ENCODE measurements around the gene RNF220.

DNA sequence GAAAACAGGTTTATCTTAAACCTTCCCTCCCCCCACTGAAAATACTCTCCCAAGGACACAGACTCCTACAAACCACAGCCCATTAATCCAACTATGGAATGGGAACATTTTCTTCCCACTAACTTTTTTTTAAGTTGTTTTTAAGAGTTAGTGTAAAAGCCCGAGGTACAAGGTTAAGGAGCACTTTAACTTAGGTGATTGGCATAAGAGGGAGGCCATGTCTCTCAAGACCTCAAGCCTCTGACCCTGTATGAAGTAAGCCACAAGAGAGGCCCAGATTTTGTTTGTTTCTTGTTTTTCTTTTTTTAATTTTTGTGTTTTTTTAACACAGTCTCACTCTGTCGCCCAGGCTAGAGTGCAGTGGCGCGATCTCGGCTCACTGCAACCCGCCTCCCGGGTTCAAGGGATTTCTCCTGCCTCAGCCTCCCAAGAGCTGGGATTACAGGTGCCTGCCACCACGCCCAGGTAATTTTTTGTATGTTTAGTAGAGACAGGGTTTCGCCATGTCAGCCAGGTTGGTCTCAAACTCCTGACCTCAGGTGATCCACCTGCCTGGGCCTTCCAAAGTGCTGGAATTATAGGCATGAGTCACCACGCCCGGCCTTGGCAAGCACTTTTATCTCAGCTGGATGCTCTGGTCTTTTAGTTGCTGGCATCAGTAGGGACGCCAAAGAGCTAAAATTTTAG is 283.8 kb downstream of the RNF220 start:
- no peak for TF ChIP-seq ZFP36 (IDR thresholded peaks at IDR 0.05; ENCODE audit: low read depth, low read length, partially characterized antibody)
- TF ChIP-seq, protein P1, sequence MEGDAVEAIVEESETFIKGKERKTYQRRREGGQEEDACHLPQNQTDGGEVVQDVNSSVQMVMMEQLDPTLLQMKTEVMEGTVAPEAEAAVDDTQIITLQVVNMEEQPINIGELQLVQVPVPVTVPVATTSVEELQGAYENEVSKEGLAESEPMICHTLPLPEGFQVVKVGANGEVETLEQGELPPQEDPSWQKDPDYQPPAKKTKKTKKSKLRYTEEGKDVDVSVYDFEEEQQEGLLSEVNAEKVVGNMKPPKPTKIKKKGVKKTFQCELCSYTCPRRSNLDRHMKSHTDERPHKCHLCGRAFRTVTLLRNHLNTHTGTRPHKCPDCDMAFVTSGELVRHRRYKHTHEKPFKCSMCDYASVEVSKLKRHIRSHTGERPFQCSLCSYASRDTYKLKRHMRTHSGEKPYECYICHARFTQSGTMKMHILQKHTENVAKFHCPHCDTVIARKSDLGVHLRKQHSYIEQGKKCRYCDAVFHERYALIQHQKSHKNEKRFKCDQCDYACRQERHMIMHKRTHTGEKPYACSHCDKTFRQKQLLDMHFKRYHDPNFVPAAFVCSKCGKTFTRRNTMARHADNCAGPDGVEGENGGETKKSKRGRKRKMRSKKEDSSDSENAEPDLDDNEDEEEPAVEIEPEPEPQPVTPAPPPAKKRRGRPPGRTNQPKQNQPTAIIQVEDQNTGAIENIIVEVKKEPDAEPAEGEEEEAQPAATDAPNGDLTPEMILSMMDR (IDR thresholded peaks at IDR 0.05 in 2 of 3, conservative IDR thresholded peaks at IDR 0.05 in 1 of 3; ENCODE audit: insufficient read depth in 2 of 3, low read depth in 1 of 3, low read length in 3 of 3), result no peak
- TF ChIP-seq ZC3H11A (IDR thresholded peaks at IDR 0.05; ENCODE audit: low read depth, low read length), result no peak
- TF ChIP-seq FOXK1 (CRISPR knock-in tag; IDR thresholded peaks at IDR 0.05; ENCODE audit: borderline replicate concordance), result no peak
- no peak for TF ChIP-seq GABPA (tag; conservative IDR thresholded peaks at IDR 0.05; ENCODE audit: low read depth)
- no peak for TF ChIP-seq ZNF124 (CRISPR knock-in tag; IDR thresholded peaks at IDR 0.05)
- TF ChIP-seq GATAD2B (IDR thresholded peaks at IDR 0.05; ENCODE audit: borderline replicate concordance), result no peak
- no peak for TF ChIP-seq POLR2AphosphoS5 (IDR thresholded peaks at IDR 0.05; ENCODE audit: control insufficient read depth, insufficient read depth, low read depth, low read length)
- TF ChIP-seq MAZ (CRISPR knock-in tag; conservative IDR thresholded peaks at IDR 0.05 in 1 of 2, IDR thresholded peaks at IDR 0.05 in 1 of 2), result no peak
- TF ChIP-seq CCNT2 (IDR thresholded peaks at IDR 0.05; ENCODE audit: borderline replicate concordance, extremely low read depth, insufficient read length, low read depth, low read length), result no peak
- TF ChIP-seq JUND (IDR thresholded peaks at IDR 0.05; ENCODE audit: borderline replicate concordance, low read depth, low read length), result no peak
- no peak for TF ChIP-seq JUND (tag; IDR thresholded peaks at IDR 0.05; ENCODE audit: borderline replicate concordance, low read depth, low read length)
- no peak for TF ChIP-seq BRF1 (IDR thresholded peaks at IDR 0.05; ENCODE audit: borderline replicate concordance, extremely low read depth, insufficient read length)

Measured in K562 (cell line).